ENCODE results near the gene MKRN3. TPM values are rescaled to one million over a fixed set of nuclear protein-coding genes. Genes with fewer than 3 reads are reported as not detected.

Gene MKRN3
- total RNA-seq, 2 donors from 2014 or later = 0.43 TPM; not detected in 1

DNA sequence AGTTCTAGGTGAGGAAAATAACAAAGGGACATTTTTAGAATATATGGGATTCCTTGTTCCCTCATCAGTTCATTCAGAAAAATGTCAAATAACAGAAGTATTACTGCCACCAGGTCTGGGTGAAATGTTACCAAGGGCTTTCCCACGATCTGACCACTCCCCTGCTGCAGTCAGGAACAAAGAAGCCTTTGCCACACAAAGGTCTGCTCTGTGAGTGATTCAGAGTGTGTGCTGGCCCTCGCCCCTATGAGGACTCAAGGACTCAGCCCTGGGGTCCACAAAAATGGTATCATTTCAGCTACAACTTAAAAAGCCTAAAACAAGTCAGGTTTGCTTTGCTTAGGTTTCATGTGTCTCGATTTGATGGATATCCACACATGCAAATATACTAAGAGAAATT lies 5.0 kb downstream of the MKRN3 start:
- TF ChIP-seq, protein P1, sequence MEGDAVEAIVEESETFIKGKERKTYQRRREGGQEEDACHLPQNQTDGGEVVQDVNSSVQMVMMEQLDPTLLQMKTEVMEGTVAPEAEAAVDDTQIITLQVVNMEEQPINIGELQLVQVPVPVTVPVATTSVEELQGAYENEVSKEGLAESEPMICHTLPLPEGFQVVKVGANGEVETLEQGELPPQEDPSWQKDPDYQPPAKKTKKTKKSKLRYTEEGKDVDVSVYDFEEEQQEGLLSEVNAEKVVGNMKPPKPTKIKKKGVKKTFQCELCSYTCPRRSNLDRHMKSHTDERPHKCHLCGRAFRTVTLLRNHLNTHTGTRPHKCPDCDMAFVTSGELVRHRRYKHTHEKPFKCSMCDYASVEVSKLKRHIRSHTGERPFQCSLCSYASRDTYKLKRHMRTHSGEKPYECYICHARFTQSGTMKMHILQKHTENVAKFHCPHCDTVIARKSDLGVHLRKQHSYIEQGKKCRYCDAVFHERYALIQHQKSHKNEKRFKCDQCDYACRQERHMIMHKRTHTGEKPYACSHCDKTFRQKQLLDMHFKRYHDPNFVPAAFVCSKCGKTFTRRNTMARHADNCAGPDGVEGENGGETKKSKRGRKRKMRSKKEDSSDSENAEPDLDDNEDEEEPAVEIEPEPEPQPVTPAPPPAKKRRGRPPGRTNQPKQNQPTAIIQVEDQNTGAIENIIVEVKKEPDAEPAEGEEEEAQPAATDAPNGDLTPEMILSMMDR (IDR thresholded peaks at IDR 0.05) = no peak

DNA sequence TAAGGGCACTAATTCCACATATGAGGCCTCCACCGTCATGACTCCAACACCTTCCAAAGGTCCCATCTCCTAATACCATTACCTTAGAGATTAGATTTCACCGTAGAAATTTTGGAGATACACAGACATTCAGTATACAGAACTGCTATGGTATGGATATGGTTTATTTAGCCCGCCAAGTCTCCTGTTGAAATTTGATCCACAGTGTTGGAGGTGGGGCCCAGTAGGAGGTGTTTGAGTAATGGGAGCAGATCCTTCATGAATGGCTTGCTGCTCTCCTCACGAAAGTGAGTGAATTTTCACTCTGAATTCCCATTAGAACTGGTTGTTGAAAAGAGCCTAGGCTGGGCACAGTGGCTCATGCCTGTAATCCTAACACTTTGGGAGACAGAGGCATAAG lies 7.4 kb downstream of the MKRN3 start:
- TF ChIP-seq, protein P1 (IDR thresholded peaks at IDR 0.05) = no peak
- Histone ChIP-seq H3K36me3 (no peaks in the 10 kb centered on the region), H3K4me3 (no peak overlapping the region), H3K4me1 (no peaks in the 10 kb centered on the region), H3K27ac (no peak overlapping the region), H3K9me3 (no peaks in the 10 kb centered on the region), H3K27me3 (no peaks in the 10 kb centered on the region)
- no peak for DNase-seq (ENCODE audit: low spot score)

More for the DNA sequence above, 5.0 kb downstream of the MKRN3 start:
- DNase-seq (ENCODE audit: low spot score) = no peak
- Histone ChIP-seq H3K9me3 (no peaks in the 10 kb centered on the region), H3K4me3 (no peak overlapping the region), H3K4me1 (no peaks in the 10 kb centered on the region), H3K27me3 (no peaks in the 10 kb centered on the region), H3K36me3 (no peaks in the 10 kb centered on the region), H3K27ac (no peak overlapping the region)

DNA sequence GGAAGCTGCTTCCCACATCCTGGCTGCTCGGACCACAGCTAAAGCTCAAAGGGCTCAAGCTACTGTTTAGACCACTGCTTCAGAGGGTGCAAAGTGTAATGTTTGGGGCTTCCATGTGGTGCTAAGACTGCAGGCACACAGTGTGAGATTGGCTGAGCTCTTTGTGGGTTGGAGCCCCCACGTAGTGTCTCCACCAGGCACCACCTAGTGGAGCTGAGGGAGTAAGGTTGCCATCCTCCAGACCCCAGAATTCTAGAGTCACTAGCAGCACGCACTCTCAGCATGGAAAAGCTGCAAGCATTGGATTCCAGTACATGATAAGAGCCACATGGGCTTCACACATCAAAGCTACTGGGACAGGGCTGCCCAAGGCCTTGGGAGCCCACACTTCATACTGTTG lies 9.3 kb downstream of the MKRN3 start:
- H3K36me3 ChIP-seq = no peaks in the 10 kb centered on the region
- no peaks in the 10 kb centered on the region for H3K4me1 ChIP-seq
- TF ChIP-seq, protein P1 (IDR thresholded peaks at IDR 0.05) = no peak
- DNase-seq (ENCODE audit: low spot score) = no peak
- H3K27ac ChIP-seq = no peak overlapping the region
- no peaks in the 10 kb centered on the region for H3K27me3 ChIP-seq
- no peaks in the 10 kb centered on the region for H3K9me3 ChIP-seq
- H3K4me3 ChIP-seq = no peak overlapping the region

DNA sequence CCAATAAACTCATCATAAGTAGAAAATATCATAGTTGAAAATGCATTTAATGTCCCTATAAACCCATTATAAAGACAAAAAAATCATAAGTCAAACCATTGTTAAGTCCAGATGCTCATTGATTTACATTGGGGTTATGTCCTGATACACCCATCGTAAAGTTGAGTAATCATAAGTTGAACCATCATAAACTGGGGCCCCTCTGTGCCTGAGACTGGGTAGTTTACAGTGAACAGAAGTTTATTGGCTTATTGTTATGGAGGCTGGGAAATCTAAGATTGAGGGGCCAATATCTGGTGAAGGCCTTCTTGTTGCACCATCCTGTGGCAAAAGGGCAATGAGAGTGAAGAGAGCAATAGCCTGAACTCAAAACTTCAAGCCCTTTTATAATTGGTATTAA lies 10.6 kb downstream of the MKRN3 start:
- no peak overlapping the region for H3K27ac ChIP-seq
- no peaks in the 10 kb centered on the region for H3K27me3 ChIP-seq
- no peaks in the 10 kb centered on the region for H3K4me1 ChIP-seq
- H3K9me3 ChIP-seq = no peaks in the 10 kb centered on the region
- H3K4me3 ChIP-seq = no peak overlapping the region
- H3K36me3 ChIP-seq = no peaks in the 10 kb centered on the region
- TF ChIP-seq, protein P1 (IDR thresholded peaks at IDR 0.05) = no peak
- no peak for DNase-seq (ENCODE audit: low spot score)

DNA sequence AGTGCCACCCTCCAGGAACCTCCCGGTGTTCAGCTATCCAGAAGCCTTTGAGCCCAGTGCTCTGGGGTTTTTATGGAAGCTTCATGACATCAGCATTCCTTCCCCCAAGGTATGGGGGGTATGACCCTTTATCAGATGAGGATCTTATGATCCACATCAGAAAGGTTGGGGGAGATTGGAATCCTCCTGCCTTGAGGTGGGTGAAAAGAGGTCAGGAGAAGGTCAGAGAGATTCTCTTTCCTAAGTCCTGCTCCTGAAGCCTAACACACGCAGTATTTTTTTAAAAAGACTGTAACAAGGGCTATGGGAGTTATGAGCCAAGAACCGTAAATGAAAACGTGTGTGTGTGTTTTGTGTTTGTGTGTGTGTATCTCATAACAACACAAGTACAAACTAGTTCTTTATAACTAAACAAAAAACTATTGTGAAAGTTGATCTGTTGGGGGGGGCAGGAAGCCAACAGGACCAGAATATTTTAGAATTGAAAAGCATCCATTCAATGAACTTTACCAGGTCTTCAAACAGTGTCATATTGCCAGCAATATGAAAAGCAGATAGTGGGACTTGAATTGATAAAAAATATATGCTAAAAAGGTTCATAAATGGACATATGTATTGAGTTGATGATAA lies 13.2 kb downstream of the MKRN3 start:
- no peaks in the 10 kb centered on the region for H3K27me3 ChIP-seq
- no peaks in the 10 kb centered on the region for H3K36me3 ChIP-seq
- no peaks in the 10 kb centered on the region for H3K9me3 ChIP-seq
- TF ChIP-seq, protein P1 (IDR thresholded peaks at IDR 0.05) = no peak
- no peak for DNase-seq (ENCODE audit: low spot score)
- no peak overlapping the region for H3K27ac ChIP-seq
- no peak overlapping the region for H3K4me3 ChIP-seq
- H3K4me1 ChIP-seq = no peaks in the 10 kb centered on the region

DNA sequence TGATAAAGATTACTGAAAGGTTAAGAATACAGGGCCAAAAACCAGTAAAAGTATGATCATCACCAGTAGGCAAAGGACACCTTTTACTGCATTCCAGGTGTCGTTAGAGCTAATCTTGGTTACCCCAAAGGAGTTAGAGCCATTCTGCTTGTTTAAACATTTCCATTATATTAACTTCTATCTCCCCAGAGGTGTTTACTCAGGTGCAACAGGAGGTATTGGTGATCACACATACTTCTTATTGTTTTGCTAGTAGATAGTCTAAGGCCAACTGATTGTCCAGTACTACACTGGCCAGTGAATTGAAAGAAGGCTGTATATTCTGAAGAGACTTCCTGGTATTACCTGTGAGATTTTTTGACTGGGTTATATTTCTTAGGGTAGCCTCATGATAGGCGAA lies 22.8 kb downstream of the MKRN3 start:
- no peak for DNase-seq (ENCODE audit: low spot score)
- Histone ChIP-seq H3K9me3 (no peaks in the 10 kb centered on the region), H3K27me3 (no peaks in the 10 kb centered on the region), H3K4me1 (no peaks in the 10 kb centered on the region), H3K27ac (no peak overlapping the region), H3K36me3 (no peaks in the 10 kb centered on the region), H3K4me3 (no peak overlapping the region)
- TF ChIP-seq, protein P1 (IDR thresholded peaks at IDR 0.05) = no peak

Measured in right atrium auricular region (tissue), 2 donors.